PC-3 (cell line): ENCODE results near the gene ALPK3.

ENCODE experiments used
- EZH2 ChIP-seq: fragments of 300-600 bp; sonication (generic); IDR thresholded peaks from one replicate; pipeline ENCODE4 v1.6.1; 2017; ENCODE audit warnings: antibody characterized with exemption, mild to moderate bottlenecking, low read length; ENCODE audit not compliant: unreplicated experiment
- EZH2phosphoT487 ChIP-seq: fragments of 300-600 bp; sonication (generic); IDR thresholded peaks from 2 replicates; pipeline ENCODE4 v1.6.1; 2018; ENCODE audit warnings: mild to moderate bottlenecking, antibody characterized with exemption, low read length, borderline replicate concordance
- TF ChIP-seq, protein P1 (sequence below): fragments of 300-600 bp; sonication (generic); conservative IDR thresholded peaks from 2 replicates; pipeline ENCODE4 v1.5.1; 2017; ENCODE audit warnings: antibody characterized with exemption, low read depth, mild to moderate bottlenecking, low read length

- TF ChIP-seq, protein P1, sequence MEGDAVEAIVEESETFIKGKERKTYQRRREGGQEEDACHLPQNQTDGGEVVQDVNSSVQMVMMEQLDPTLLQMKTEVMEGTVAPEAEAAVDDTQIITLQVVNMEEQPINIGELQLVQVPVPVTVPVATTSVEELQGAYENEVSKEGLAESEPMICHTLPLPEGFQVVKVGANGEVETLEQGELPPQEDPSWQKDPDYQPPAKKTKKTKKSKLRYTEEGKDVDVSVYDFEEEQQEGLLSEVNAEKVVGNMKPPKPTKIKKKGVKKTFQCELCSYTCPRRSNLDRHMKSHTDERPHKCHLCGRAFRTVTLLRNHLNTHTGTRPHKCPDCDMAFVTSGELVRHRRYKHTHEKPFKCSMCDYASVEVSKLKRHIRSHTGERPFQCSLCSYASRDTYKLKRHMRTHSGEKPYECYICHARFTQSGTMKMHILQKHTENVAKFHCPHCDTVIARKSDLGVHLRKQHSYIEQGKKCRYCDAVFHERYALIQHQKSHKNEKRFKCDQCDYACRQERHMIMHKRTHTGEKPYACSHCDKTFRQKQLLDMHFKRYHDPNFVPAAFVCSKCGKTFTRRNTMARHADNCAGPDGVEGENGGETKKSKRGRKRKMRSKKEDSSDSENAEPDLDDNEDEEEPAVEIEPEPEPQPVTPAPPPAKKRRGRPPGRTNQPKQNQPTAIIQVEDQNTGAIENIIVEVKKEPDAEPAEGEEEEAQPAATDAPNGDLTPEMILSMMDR = no peak
- no peak for TF ChIP-seq EZH2
- TF ChIP-seq EZH2phosphoT487 = no peak
These were observed 11.9 kb upstream of the ALPK3 start for GRCh38 chr15:84805221-84805620.
